Measurements from ENCODE around the gene KLHL29. TPM values are rescaled to one million over a fixed set of nuclear protein-coding genes. Genes with fewer than 3 reads are reported as not detected.
"Not testable (repeated sequence)": the region's sequence is repeated elsewhere in the genome, so short reads cannot be mapped to it uniquely, and the experiment has no call there.

The KLHL29 gene
- total RNA-seq, result 0.65 TPM
- long read RNA-seq, partial matches to known transcripts, result 0 of 1 reads
- long read RNA-seq, other reads (novel, unspliced or antisense), result 0 of 1 reads

DNA sequence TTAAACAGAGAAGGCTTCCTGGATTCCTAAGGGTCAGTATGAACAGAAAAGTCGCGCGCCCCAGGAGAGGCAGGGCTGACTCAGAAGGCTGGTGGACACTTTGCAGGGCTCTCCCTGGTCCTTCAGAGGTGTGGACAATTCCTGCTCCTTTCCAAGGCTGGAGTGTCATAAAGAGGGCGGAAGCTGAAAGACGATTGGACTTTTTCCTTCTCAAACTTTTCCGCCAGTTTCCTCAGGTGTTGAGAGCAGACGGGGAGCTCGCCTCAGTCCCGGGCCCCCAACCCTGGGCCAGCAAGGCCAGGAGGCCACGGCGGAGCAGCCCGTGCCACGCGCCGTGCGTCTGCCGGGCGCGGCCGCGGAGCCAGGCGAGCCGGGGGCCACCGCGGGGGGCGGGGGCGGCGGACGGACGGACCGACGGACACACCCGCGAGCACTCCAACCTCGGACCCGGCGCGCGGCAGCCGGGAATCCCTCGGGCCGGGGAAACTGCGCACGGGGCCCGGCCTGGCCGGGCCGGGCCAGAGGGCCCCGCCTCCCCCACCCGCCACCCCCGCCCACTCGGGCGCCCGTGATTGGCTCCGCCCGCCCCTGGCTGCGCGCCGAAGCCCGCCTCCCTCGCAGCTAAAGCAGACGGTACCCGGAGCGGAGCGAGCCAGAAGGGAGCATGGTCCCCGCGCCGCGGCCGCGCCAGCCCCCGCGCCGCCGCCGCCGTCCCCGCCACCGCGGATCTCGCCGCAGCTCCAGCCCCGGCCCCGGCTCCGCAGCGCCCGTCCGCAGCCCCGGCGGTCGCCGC lies at the start of gene KLHL29:
Gene KLHL29 (plus strand): TSS at position 629 of the 793 bp plus-strand sequence. CDS start 177,018 bp downstream, outside the sequence.
- DNase-seq, result peak; percentile 92
- peak; percentile 86 for ATAC-seq (ENCODE audit: poor library complexity)
- intact Hi-C loops (cut with DNase I), result no loop called here

DNA sequence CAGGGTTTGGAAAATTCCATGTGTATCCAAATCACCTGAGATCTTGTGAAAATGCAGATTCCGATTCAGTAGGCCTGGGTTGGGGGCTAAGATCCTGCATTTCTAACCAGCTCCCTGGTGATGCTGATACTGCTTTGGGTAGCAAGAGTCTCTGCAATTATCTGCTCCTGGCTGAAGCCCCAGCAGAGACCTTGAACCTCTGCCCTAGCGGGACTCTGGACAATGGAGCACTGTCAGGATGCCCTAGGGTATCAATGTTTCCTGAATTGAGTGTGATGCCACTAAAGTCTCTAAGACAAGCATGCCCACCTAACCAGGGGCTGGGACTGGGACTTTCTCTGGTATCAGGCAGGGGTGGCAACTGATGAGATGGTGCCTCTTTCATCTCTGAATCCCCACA lies 49.4 kb upstream of the KLHL29 start:
- ATAC-seq (ENCODE audit: poor library complexity), result no peak
- intact Hi-C loops (cut with DNase I), result no loop called here
- DNase-seq, result no peak

DNA sequence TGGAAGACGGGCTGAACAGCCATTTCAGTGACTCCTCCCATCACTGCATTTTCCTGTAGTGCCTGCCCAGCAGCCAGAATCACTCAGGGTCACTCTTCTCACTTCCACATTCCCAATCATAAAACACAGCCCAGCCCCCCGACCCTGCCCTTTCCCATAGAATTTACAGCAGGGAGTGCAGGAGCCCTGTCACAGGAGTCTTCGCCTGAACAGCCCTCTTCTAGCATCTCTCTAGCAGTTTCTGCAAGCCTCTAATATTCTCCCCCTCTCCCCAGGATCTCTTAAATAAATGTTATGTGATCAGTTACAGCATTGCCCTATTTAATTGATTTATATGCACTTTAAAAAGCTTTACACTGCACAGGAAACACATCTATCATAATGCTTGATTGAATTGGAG lies 42.9 kb upstream of the KLHL29 start:
- intact Hi-C loops (cut with DNase I), result no loop called here
- ATAC-seq (ENCODE audit: poor library complexity) (no peak), DNase-seq (no peak)

DNA sequence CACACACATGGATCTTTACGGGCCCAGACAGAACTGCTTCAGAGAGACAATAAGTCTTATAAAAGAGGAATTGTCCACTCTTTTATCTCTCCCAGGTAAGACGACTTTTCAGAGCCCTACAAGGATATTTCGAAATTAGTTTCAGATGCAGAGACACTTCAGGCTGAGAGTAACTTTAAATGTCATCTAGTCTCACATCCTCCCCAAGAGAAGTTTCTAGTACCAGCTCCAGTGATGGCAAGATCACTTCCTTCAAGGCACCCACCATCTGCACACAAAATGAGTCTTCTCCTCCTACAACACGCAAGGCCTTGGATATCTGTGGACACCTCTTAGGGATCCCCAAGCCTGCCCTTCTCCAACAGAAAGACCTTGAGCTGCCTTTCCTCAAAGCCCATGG lies 39.0 kb upstream of the KLHL29 start:
- intact Hi-C loops (cut with DNase I), result no loop called here
- DNase-seq (no peak), ATAC-seq (ENCODE audit: poor library complexity) (no peak)

DNA sequence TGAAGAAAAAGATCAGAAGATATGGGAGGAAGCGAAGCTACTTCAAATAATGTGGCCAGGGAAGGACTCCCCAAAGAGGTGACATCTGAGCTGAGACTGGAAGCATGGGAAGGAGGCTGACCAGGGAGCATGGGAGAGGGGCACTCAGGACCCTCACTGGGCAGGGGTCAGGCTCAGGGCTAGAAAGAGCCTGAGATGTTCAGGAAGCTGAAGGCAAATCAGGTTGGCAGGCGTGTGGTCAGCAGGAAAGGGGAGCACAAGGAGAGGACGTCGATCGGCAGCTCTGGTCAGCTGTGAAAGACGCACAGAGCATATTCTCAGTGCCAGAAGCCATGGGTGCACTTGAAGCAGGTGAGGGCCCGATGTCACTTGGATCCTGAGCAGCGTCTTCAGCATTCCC lies 38.2 kb upstream of the KLHL29 start:
- ATAC-seq (ENCODE audit: poor library complexity) (no peak), DNase-seq (no peak)
- intact Hi-C loops (cut with DNase I), result no loop called here

DNA sequence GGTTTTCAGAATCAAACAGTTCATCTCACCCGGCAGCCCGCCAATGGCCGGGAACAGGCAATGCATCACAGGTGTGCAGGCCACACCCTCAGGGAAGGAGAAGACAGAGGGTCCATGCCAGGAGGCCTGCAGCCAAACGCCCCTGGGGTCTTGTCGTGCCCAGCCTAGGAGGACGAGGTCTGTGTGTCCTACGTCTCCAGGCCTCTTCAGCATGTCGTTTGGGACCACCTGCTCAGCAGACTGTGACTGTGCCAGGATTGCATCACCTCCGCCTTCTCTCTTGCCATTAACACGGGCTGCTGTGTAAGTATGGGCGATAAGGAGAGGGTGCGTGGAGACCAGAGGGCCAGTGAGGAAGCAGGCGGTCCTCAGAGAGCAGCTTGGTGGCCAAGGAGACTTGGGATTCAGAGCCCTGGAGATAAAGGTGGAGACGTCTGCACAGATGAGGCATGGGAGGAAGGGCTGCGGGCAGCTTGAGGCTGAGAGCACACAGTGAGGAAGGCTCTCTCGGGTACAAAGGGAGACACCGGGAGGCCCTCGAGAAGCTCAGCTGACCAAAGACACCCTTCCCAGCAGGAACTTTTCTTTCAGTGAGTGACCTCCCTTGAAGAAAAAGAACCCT lies 37.4 kb upstream of the KLHL29 start:
- intact Hi-C loops (cut with DNase I), result no loop called here
- ATAC-seq (ENCODE audit: poor library complexity) (no peak), DNase-seq (no peak)

DNA sequence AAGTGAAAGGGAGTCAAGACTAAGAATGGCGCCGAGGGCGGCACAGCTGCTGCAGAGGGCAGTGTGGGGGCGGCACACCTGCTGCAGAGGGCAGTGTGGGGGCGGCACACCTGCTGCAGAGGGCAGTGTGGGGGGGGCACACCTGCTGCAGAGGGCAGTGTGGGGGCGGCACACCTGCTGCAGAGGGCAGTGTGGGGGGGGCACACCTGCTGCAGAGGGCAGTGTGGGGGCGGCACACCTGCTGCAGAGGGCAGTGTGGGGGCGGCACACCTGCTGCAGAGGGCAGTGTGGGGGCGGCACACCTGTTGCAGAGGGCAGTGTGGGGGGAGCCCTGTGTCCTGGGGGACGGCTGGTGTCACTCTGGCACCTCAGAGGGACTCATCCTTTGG lies 36.9 kb upstream of the KLHL29 start:
- ATAC-seq (ENCODE audit: poor library complexity); intact Hi-C loops (cut with DNase I); DNase-seq: not testable (repeated sequence)

DNA sequence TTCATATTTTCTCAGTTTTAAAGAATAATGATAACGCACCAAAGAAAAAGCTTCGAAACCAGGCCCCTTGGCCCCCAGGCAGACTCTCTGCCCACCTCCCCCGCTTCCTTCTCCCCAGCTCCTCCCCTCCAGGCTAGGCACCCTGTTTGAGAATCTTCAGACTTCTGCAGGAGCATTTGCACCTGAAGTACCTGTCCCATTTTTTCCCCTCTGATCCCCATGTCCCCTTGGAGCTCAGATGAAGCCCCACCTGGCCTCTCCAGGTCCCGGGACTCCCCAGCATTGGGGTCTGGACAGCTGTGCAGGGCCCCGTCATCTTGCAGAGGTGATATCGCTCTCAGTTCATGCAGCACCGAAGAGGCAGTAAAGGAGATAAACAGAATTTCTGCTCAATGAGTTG lies 35.5 kb upstream of the KLHL29 start:
- intact Hi-C loops (cut with DNase I), result no loop called here
- no peak for ATAC-seq (ENCODE audit: poor library complexity)
- no peak for DNase-seq

DNA sequence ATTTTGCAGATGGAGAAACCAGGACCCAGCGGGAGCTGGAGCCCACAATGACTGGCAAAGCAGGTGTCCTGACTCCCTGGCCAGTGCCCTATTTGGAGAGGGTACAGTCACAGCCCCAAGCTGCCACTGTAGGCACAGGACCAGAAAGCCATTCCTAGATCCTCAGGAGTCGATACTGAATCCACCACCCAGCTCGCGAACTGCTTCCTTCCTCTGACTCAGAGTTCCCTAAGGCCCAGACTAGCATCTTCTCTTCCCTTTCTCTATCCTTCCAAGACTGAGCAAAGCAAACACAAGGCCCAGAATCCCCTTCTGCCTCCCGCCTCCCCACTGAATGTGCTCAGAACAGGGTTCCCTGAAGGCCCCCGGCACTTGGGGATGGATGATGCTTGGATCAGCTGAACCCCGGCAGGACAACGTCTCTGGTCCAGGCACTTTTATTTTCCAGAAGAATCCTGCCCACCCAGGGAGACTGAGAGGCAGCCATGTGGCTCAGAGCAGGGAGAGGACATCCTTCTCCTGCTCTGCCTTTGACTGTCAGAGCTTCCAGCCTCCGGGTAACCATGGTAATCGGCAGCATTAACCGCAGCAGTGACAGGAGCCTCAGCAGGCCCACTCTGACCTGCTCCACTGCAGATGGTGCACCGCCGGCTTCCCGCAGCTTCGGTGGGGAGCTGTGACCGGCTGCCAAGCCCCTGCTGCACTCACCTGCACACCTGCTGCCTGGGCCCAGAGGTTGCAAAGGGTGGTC lies 34.8 kb upstream of the KLHL29 start:
- intact Hi-C loops (cut with DNase I), result no loop called here
- ATAC-seq (ENCODE audit: poor library complexity), result no peak
- no peak for DNase-seq

DNA sequence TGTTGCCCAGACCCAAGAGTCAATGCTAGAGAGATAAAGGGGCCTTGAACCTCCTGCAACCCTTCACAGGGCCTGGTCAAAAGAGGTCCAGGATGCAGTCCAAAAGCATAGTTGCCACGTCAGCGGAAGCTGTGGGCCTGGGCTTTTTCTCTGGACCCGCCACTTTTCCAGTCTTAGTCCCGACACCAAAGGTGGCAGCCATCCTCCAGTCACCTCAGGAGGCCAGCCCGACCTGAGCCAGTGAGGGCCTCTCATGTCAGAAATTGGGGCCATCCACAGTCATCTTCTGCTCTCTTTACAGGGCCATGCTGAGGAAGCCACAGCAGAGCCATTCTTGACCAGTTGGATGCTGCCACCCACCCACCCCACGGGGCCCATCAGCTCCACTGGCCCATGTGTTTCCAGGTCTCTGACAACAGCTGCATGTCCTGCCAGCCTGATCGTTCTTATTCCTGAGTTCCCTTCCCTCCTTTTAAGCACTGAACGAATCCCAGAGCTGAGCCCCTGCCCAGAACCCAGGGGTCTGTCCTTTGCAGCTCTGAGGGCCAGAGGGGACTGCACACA lies 34.1 kb upstream of the KLHL29 start:
- DNase-seq (no peak), ATAC-seq (ENCODE audit: poor library complexity) (no peak)
- intact Hi-C loops (cut with DNase I), result no loop called here

DNA sequence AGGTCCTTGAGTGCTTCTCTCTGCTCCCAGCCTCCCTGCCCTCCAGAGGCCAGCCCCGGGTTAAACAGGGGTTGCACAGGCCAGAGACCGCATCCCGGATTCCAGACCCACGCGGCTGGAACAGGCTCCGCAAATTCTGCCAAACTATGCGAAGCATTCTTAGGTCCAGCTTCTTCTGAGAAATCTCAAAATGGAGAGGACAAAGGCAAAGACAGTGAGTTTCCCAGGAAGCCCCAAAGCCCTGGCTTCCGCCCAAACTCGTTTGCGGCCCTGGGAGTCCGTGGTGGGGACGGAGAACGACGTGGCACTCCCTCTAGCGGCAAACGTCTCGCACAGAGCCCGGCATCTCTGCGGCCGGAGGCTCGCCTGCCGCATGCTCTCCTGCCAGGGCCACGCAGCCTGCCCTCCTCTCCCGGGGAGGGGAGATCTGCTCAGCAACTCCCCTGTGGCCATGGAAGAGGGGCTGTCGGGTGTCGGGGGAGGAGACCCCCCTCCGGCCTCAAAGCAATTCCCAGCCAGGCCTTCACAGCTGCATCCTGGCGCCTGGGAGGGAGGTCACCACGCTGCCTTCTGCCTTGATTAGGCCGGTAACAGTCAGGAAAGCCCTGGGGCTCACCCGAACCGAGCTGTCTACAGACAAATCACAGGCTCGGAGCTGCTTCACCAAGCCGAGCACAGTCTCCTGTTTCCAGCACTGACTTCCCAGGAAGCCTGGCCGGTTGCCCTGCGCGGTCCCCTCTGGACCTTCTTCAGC lies 33.4 kb upstream of the KLHL29 start:
- DNase-seq (peak; percentile 91), ATAC-seq (ENCODE audit: poor library complexity) (peak; percentile 98)
- intact Hi-C loops (cut with DNase I), result no loop called here

DNA sequence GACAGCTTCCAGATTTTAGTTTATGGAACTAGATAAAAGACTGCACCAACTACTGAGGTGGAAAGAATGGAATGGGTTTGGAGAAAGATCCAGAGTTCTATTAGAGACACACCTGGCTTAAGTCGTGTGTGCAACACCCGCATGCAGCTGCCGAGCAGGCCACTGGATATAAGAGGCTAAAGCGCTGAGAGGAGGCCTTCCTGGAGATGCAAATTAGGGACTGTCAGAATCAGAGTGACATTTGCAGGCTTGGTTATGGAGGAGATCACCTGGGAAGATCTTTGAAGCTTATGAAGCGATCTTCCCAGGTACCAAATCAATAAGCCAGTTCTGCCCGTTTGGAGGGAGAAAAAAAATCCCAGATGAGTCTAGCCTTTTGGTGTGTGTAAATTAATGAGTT lies 30.4 kb upstream of the KLHL29 start:
- no peak for ATAC-seq (ENCODE audit: poor library complexity)
- intact Hi-C loops (cut with DNase I), result no loop called here
- DNase-seq, result no peak

DNA sequence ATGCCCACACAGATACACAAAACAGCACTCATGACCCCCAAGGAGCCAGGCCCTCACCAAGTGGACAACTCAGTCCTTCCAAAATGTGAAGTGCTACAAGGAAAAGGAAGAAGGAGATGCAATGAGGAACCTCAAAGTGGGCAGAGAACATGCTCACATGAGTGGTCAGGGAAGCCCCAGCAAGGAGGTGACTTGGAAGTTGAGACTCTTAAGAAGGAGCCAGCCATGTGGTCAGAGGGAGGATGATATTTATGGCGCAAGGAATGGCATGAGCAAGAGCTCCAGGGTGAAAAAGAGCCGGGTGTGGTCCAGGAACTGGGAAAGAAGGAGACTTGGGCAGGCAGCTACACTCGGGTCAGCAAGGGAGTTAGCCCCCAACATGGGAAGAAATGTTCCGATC lies 30.0 kb upstream of the KLHL29 start:
- DNase-seq, result no peak
- no peak for ATAC-seq (ENCODE audit: poor library complexity)
- intact Hi-C loops (cut with DNase I), result no loop called here

DNA sequence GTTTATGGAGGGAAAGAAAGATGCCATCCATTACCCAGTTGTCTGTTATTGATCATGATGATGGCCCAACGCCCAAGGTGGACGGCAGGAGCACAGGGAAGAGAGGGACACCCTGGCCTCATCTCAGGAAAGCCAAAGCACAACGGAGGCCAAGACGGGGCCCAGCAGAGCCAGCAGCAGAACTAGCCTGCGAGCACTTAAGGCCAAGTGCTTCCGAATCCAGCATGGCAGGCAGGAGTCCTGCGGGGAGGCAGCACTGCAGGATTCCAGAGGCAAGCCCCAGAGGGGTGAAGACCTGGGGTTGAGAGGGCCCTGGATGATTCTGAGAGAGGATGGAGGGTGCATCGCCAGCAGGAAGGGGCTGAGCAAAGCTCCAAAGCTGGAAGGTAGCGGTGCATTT lies 28.3 kb upstream of the KLHL29 start:
- intact Hi-C loops (cut with DNase I), result no loop called here
- no peak for ATAC-seq (ENCODE audit: poor library complexity)
- DNase-seq, result no peak

DNA sequence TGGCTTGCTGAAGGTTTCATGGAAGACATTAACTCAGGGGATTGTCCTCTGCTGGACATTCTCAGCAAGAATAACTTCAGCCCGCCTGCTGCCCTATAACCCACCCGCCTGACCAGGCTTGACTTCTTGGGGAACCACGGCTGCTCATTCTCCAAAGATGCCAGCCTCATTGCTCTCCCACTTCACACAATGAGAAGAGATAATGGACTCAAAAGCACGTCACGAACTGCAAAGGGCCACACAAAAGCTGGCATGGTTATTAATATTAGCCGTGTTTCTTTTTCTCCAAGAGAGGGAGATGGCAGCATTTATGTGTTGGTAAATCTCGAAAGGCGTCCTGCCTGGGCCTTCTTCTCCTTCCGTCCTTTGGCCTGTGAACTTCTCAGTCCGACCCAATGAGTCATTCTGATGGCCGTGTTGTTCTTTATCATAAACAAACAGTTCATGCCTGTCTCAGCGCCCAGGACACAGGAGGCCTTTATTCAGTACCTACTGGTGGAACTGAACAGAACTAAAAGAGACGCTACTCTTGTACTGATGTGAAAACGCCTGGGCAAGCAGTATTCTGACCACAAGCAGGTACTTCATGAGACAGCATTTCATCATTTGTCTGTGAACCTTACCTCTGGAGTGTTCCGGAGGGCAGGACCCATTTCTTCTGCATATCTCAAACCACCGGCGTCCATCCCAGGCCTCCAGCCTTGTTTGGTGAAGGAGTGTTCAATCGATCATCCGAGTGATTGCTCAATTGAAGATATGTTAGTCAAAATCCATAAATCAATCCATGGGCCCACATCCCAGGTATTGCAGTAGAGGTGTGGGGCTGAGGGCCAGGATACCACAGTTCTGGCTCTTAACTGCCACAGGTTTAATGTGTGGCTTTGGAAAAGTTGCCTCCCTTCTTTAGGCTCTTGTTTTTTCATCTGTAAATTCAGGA lies 25.1 kb upstream of the KLHL29 start:
- ATAC-seq (ENCODE audit: poor library complexity) (no peak), DNase-seq (no peak)
- intact Hi-C loops (cut with DNase I), result no loop called here

DNA sequence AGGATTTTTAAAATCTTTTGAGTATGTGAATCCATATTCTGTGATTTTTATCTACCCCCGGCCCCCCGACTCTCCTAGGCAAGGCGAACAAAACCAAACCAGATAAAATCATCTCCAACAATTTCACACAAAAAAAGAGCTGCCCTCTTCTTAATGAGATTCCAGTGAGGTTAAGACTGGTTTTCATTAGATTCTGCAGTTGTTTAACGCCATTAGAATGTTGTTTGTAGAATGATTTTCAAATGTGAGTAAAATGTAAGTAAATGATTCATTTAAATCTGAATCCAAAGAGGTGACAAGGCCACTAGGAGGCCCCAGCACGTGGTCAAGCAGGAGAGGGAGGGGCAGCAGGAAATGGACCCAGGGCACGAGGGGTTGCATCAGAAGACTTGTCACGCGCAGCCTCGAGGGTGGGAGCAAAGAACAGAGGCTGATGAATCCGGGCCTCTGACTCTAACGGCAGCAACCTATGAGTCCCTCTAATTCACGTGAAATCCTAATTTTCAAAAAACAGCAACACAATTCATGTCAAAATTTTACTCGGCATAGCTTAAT lies 24.3 kb upstream of the KLHL29 start:
- no peak for ATAC-seq (ENCODE audit: poor library complexity)
- intact Hi-C loops (cut with DNase I), result no loop called here

DNA sequence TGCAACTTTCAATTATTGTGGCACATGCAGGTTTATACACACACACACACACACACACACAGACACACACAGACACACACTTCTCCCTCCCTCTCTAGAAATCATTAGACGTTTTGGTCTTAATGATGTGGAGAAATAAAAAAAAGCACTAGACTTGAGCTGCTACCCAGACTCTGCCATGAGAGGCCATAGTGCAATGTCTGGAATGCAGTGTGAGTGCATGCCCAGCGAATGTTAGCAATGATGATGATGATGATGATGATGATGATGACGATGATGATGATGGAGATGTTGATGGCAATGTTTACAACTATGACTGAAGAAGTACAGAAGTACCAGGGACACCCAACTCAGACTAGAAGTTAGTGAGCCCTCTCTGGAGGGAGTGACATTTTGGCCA lies 23.8 kb upstream of the KLHL29 start:
- ATAC-seq (ENCODE audit: poor library complexity), result no peak
- no peak for DNase-seq
- intact Hi-C loops (cut with DNase I), result no loop called here

More for the DNA sequence above, 24.3 kb upstream of the KLHL29 start:
- DNase-seq, result no peak

All from Right ventricle myocardium superior (tissue), 1 donor.